ENCODE results near the gene KIRREL3.

KIRREL3 gene

GRCh38 chr11:126480015-126480409, 520.6 kb downstream of the KIRREL3 start:
- no peak overlapping the region; the same call in 1 of the 2 replicates for H3K27ac ChIP-seq
- no peak for TF ChIP-seq CTCF (conservative IDR thresholded peaks at IDR 0.05)
- TF ChIP-seq ZFX (IDR thresholded peaks at IDR 0.05): no peak

GRCh38 chr11:126479178-126479930, 521.2 kb downstream of the KIRREL3 start:
- H3K27ac ChIP-seq: no peak overlapping the region
- TF ChIP-seq ZFX (IDR thresholded peaks at IDR 0.05): no peak

GRCh38 chr11:126478466-126478865, 522.1 kb downstream of the KIRREL3 start:
- no peak overlapping the region for H3K27ac ChIP-seq
- no peak for TF ChIP-seq CTCF (conservative IDR thresholded peaks at IDR 0.05)
- no peak for TF ChIP-seq ZFX (IDR thresholded peaks at IDR 0.05)

- H3K27ac ChIP-seq: no peak overlapping the region
- TF ChIP-seq CTCF (conservative IDR thresholded peaks at IDR 0.05): no peak
- no peak for TF ChIP-seq ZFX (IDR thresholded peaks at IDR 0.05)
Measured at GRCh38 chr11:126477535-126478305, 522.9 kb downstream of the KIRREL3 start.

- no peak overlapping the region for H3K27ac ChIP-seq
- TF ChIP-seq ZFX (IDR thresholded peaks at IDR 0.05): no peak
Measured at GRCh38 chr11:126476977-126477376, 523.6 kb downstream of the KIRREL3 start.

GRCh38 chr11:126476266-126476924, 524.2 kb downstream of the KIRREL3 start:
- no peak overlapping the region for H3K27ac ChIP-seq
- TF ChIP-seq CTCF (conservative IDR thresholded peaks at IDR 0.05) (no peak), ZFX (IDR thresholded peaks at IDR 0.05) (no peak)

- H3K27ac ChIP-seq: no peak overlapping the region
Measured at GRCh38 chr11:126475014-126475991, 525.3 kb downstream of the KIRREL3 start.

More at GRCh38 chr11:126475014-126475991, 525.3 kb downstream of the KIRREL3 start:
- TF ChIP-seq CTCF (conservative IDR thresholded peaks at IDR 0.05): no peak
- TF ChIP-seq ZFX (IDR thresholded peaks at IDR 0.05): no peak
